RKO (cell line): ENCODE results near the gene OTUD7B.
"Not testable (repeated sequence)": the region's sequence is repeated elsewhere in the genome, so short reads cannot be mapped to it uniquely, and the experiment has no call there.

Experiments
- DNase-seq: peaks from one replicate; pipeline ENCODE4 v3.0.0-alpha.2; 2016; ENCODE audit warnings: low spot score

The OTUD7B gene

DNA sequence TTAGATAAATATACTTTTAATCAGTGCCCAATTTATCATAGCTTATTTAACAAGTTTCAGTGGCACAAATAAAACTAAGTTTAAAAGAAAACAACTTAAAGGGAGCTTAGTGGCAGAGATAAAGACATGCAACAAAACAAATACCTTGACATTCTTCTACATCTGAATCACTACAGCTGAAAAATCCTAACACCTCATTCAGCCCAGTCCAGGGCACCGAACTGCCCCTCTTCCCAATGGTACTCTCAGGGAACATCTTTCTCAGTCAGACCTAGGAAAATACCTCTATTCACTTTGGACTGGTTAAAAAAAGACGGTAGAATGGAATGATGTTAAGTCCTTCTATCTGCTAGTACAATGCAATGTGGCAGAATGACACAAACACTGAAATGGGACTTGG is 8.3 kb downstream of the OTUD7B start:
- DNase-seq = no peak

DNA sequence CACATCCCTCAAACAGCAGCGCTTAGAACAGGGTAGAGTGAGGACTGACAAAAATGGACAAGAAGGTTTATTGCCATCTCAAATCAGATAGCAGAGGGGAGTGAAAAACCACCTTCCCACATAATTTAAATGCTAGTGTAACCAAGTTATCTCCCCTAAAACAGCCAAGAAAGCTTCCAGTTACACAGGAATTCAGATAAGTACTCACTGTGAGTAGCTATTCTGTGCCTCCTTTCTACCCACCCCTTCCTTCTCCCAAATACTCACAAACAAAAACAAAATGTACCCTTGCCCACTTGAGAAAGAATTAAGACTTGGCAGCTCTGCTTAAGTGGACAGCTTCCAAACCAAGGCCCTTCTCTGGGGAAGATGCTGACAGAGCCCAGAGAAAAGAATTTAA is 9.1 kb downstream of the OTUD7B start:
- DNase-seq = no peak

DNA sequence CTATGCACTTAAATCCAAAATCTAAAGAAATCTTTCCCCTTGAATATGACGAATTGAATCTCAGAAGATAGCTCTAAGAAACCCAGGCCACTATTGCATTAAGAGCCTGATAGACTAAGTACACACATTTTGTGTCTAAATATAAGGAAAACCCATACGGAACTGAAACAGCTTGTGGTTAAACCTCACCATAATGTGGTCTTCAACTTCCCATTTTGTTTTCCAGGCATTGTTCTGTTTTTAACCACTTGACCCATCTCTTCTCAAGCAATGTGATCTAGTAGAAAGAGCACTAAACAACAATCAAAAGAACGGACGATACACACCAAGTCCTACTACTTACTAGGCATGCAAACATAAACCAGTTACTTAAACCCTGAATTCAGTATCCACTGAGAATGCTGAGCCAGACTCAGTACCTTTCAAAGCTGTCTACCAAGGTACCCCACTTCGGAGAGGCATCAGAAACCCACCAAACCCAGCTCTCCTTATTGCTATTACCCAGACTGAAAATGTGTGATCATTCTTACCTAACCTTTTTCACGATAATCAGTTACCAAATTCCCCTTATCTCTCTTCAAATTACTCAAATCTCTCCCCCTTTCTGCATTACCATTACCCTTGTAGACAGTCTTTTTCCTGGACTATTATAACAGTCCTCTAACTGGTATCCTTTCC is 12.8 kb downstream of the OTUD7B start:
- no peak for DNase-seq

DNA sequence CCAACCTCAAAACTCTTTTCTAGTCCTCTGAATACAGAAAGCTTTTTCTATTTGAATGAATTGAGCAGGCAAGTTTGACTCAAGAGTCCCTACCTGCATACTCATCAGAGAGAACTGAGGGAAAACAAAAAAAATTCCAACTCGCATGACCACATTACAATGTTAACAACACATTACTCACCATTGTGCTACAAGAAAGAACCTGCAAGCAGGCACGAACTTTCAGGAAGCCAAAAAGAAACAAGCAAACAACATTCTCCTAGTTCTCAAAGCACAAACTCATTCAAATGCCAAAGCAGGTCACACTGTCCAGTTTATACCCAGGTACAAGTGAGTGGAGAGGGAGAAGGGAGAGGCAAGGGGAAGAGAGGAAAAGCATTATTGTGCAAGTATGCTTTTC is 14.6 kb downstream of the OTUD7B start:
- DNase-seq = no peak

DNA sequence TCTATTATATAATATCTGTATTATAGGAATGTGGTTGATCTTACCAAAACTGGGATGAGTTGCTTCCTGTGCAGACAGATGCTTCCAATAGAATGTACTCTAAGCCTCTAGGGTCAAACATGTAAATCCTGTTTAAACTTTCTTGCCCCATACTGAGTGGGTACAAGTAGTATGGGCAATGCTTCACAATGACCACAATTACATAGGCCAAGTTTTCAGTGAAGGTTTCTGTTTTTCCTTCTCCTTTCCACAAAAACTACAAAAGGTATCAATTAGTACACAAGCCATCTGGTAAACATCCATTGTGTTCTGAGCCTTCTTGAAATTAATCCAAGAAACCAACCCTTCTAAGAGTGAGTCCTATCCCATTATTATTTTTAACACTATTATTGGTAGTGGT is 16.8 kb downstream of the OTUD7B start:
- no peak for DNase-seq

DNA sequence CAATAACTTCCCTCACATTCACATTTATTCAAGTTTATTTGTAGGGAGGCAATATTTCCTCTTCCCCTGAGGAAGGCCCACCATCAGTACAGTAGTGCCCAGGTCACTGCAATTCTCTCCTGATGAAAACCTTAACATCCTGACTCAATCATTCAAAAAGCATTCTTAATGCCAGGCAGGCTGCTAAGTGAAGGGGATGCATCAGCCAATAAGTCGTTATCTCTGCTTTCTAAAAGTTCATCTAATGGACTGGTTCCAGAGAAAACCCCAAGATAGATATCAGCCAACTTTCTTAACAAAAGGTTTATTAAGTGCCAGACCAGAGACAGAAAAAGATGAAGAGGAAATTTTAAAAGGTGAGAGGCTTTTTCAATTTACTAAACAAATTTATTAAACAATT is 17.3 kb downstream of the OTUD7B start:
- no peak for DNase-seq

DNA sequence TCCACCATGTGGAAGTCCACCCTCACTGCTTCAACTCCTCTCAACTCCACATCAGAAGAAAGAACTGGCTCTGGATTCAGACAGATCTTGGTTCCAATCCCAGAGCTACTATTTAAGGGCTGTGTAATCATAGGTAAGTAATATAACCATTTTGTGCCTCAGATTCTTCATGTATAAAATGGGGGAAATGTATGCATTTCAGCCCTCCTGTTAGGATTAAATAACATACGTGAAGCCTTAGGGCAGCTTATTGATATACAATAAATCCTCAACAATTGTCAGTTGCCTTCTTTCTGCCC is 23.3 kb downstream of the OTUD7B start:
- DNase-seq = no peak

DNA sequence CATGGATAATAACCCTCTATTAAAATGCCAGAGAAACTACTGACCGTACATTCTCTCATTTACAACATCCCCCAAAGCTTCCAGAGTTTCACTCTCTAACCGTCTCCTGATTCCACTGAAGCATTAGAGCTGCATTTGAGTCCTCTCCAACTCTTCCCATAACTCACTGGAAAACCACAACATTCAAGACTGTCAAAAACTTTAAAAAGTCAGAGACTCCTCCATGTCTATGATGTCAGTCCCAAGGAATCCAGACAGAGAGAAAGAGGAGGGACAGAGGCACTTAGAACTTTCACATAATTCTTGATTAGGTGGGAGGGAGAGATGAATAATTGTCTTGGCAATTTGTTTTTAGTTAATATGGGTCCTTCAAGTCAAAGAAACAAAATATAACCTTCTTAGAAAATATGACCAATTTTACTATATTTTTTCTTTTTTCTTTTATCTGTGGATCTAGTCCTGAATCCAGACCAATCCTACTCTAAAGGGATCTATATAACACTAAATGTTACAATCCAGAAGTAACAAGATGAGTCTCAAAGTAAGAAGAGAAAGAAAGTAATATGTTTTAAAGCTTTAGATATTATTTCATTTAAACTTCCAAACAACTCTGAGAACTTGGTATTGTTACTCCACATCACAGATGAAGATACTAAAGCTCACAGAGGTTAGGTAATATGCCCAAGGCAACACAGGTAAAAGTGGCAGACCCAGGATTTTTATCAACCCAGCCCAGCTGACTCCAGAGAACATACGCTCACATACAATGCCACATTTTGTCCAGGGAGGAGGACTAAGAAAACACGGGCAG is 23.8 kb downstream of the OTUD7B start:
- no peak for DNase-seq

DNA sequence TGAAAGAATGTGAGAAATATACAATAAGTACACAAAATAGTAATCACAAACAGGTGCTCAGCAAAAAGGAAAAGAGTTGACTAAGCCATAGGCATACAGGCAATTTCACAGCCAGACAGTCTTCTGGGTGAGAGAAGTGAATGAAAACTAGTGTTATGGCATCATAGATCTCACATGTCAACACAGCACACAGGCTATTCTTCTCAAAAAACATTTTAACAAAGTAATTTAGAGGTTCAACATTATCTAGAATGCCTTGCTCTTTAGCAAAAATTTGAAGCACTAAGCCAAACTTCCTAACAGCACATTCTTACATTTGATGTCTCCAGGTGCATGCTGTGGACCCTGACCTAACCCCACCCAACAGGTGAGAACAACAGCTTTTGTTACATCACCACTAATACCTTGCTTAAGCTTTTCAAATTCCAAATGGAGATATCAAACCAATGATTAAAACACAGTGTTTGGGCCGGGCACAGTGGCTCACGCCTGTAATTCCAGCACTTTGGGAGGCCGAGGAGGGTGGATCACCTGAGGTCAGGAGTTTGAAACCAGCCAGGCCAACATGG is 30.5 kb downstream of the OTUD7B start:
- no peak for DNase-seq

DNA sequence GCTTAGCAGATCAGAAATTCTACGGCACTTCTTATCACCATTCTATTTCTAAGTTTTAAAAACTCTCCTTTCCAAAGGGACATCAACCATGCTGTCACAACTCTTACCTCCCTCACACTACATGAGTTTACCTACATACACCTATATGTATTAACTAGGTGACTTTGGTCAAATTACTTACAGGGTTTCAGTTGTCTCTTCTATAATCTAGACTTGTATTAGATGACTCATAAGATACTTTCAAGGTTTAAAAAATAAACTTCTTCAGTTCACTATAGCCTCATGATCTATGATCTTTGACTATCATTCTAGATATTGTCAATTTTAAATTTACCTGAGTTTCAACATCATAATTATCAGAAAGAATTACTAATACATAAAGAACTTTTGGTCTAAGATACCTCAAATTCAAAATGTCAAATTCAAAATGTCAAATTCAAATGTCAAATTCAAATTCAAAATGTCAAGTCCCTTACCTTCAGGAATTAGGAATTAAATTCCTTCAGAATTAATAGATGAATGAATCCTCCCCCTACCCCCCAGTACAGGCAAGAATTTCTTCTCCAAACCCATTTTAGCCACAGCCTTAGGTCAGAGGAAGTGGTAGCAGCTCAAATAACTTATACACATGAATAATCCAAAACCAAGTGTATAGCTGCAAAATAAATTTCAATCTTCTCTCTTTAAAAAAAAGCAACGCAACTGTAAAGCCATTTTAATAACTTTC is 31.1 kb downstream of the OTUD7B start:
- DNase-seq = no peak

DNA sequence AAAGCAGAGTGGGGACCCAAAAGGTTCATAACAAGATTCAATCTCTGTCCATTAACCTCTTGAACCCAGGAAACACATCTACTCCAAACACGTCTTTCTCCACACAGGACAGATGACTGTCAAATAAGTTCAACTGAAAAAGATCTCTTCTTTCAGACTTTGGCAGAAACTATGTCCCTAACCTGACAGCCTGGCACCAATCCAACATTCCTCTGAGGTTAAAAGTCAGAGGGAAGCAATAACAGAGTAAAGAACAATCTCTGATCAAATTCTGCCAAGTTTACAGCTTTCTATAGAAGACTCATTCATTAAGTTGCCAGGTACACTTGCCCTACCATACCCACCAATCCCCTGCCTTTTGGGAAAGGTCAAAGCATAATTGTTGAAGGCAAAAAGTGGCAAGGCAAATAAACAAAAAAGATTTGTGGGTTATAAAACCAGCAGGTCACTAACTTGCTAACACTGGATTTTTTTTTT is 31.9 kb downstream of the OTUD7B start:
- no peak for DNase-seq

DNA sequence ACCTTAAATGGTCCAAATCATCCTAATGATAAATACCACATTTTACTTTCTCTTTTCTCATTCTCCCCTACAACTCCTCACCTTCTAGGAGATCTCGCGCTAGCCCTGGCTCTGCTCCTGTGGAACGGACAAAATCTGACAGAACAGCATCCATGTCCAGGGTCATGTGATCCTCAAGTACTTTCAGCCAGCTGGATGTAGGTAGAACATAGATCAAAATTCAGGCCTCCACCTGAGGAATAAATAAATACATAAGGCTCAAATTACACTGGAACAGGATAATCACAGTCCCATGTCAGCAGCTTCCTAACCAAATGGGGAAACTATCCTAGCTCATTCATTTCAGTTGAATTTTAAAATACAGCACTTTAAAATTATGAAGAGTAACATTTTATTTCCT is 33.2 kb downstream of the OTUD7B start:
- no peak for DNase-seq

DNA sequence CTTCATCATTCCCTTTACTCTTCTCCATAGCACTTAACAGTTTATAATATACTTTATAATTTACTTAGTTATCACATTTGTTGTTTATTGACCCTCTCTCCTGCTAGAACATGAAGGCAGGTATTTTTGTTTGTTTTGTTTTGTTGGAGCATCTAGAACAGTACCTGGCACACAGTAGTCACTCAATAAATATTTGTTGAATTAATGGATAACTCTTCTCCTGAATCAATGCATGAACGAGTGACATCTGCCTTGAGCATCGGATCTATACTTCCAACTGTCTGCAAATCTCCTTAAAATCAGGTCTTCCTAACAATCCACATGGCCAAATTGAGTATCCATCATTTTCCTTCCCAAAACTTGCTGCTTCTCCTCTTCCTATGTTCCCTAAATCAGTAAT is 38.0 kb downstream of the OTUD7B start:
- no peak for DNase-seq

DNA sequence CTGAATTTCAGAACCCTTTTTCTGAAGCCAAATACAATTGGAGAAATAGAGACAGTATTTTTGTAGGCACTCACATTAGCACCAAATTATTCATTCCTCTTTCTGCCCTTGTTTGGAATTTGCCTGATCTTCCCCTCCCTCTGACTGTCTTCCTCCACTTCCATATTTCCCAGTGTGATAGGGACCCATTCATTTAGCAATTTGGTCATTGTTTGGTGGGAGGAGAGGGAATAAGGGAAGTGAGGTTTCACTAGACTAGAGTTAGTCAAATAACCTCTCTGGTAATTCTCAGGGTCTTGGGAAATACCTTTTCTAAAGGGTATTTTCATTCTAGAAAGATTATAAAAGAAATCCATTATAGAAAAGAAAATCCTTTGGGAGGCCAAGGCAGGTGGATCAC is 42.9 kb downstream of the OTUD7B start:
- no peak for DNase-seq

DNA sequence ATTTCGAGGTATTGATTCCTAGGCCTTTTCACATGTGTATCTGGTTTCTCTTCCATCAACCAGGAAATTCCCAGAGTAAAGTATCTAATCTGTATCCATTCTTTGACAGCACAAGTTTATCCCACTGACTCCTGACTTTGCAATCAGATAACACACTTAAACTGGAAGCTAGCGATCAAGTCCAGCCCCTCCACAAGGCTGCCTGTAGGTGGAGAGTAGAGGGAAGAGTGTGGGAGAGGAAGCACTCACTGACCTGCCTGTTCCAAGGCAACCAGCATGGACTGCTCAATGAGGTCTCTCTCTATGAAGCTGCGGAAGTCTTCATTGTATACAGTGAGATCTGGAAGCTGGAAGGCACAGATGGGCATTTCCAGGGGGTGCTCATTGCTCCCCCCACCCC is 43.5 kb downstream of the OTUD7B start:
- DNase-seq = no peak

DNA sequence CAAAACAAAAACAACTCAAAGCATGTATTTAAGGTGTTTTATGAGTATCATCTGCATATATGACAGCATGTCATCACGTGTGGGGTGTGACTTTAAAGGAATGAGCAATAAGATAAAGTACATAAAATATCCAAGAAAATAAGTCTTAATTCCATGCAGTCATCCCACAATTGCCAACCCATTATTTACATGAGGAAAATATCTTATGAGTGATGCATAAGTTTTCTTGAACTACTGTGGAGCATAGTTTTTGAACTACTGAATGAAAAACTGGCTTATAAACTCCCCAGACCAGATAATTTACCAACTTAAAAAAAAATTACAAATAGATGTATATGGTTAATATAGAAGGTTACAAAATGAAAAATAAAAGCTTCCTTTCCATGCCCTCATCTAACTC is 44.1 kb downstream of the OTUD7B start:
- no peak for DNase-seq

DNA sequence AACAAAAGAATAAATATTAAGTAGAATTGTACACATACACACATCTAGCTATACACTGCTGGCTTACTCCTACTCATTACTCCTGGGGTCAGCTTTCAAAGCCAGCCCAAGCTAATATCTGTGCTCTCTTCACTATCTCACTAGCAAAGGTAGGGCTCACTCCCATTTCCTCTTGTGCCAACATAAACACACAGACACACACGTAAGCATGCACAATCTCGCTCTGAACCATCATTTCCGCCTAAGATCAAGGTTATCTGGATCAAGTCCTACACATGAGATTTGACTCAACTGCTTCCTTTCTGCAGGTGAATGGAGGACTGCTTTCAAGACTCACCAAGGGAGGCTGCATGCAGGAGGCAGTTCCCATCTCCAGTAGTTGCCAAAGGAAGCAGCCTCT is 45.1 kb downstream of the OTUD7B start:
- DNase-seq = no peak

DNA sequence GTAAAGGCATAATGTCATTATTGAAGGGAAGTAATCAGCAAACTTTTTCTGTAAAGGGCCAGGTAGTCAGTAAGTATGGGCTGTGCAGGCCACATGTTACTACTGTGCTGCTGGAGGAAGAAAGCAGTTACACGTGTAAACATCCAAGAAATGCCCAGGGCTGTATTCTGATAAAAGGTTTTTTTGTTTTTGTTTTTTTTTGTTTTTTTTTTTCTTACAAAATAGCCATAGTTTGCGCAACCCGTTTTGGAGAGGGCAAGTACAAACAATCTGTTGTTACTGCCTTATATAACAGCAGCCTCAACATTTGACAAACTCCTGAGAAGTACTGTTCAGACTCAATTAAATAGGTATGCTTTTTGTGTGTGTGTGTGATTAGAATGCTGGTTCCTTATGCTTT is 47.2 kb downstream of the OTUD7B start:
- no peak for DNase-seq

DNA sequence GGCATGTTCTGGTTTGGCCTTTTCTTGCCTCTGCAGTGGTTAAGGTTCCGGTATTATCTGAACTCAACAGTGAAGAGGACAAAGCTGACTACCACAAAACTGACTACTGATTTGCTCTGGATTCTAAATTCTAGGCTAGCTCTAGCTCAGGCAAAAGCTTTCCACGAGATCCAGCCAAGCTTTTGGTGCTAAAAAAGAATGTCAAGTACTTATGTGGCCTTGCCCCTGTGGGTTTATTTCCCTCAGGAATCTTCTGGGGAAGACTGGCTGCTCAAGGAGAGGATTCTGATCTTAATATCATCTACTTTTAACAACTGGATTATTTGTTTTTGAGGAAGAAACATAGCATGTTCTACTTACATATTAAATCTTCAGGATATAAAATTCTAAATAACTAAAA is 47.8 kb downstream of the OTUD7B start:
- no peak for DNase-seq

DNA sequence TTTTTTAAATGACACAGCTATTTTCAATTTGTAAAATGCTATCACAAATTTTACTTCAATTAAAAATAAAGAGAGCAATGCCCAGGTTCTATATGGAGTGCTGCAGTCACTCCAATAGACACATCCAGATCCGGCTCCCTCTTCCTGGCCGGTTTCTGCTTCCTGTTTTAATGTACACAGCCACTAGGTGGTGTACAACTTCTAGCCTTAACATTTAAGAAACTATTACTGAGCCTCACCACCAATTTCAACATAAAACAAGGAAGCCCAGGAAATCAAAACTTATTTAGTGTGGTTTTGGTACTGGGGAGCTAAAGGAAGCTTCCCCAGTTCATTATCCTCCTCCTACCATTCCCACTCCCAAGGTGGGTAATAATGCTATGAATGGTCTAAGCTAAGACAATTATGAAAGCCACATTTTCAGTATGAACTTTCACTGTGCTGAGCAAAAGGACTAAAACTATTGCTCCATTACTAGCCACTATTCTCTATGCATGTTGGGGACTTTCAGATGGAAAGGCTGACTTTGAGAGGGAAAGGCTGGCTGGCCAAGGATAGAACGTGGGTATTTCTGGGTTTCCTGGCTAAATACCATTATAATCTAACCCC is 48.4 kb downstream of the OTUD7B start:
- peak; percentile 85 for DNase-seq

DNA sequence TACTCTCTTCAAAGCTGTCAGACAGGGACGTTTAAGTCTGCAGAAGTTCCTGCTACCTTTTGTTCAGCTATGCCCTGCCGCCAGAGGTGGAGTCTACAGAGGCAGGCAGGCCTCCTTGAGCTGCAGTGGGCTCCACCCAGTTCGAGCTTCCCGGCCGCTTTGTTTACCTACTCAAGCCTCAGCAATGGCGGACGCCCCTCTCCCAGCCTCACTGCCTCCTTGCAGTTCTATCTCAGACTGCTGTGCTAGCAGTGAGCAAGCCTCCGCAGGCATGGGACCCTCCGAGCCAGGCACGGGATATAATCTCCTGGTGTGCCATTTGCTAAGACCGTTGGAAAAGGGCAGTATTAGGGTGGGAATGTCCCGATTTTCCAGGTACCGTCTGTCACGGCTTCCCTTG is 53.0 kb downstream of the OTUD7B start:
- not testable (repeated sequence) for DNase-seq

DNA sequence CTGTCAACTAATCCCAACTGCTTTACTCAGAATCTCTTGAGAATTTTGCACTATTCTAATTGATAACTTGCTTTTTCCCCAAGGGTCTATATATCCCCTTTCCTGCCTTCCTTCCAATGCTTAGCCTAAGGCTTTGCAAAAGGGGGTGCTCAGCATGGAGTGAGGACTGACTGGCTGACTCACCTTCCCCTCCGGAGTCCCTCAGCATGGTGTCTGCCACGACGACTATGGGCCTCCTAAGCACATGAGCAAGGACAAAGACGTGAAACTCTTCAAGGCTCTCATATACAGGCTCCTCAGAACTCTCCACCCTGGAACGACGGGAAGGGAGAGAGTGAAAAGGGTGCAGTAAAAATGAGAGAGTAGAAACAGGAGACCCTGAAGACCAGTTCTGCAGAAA is 60.6 kb downstream of the OTUD7B start:
- no peak for DNase-seq

DNA sequence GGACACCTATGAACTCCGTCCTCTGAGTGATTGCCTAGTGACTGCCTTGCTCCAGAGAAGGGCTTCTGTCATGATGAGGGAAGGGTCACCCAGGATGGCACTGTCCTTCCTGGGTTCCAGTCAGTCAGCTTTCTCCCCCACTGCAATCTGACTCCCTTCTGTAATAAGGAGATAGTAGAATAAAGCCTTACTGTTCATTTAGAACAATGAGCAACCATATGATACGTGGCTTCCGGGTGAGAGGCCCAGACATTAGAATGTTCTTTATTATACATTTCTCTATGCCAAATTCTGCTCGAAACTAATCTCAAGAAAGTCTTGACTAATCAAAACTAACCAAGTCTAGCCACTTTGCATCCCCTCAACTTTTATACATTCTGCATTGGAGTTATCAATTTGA is 65.3 kb downstream of the OTUD7B start:
- DNase-seq = no peak
